ENCODE results near the gene PRELID1.

Gene PRELID1

GRCh38 chr5:177354711-177355110, 51.1 kb downstream of the PRELID1 start:
- no peak overlapping the region for H3K4me3 ChIP-seq (ENCODE audit: low read length)
- TF ChIP-seq CTCF (conservative IDR thresholded peaks at IDR 0.05; ENCODE audit: low read length), result no peak
- no peak for DNase-seq (ENCODE audit: low read depth)

- no peak for DNase-seq (ENCODE audit: low read depth)
- H3K4me3 ChIP-seq (ENCODE audit: low read length), result no peak overlapping the region
- TF ChIP-seq CTCF (conservative IDR thresholded peaks at IDR 0.05; ENCODE audit: low read length), result no peak
These were observed 51.7 kb downstream of the PRELID1 start for GRCh38 chr5:177355162-177355867.

DNA sequence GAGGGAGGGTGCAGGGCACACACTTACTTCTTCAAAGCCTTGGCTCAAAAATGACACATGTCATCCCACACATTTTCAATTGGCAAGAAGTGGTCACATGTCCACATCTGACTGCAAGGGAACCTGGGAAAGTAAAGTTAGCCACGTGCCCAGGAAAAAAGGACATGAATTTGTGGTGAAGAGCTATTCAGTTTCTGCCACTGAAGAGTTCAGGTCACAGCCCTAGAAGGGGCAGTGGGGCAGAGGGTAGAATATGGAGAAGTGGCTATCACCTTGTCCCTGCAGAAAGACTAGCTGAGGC, 52.2 kb downstream of the PRELID1 start:
- no peak for TF ChIP-seq CTCF (conservative IDR thresholded peaks at IDR 0.05; ENCODE audit: low read length)
- DNase-seq (ENCODE audit: low read depth), result no peak
- no peak overlapping the region for H3K4me3 ChIP-seq (ENCODE audit: low read length)
